Stimulated activated CD4-positive, alpha-beta T cell treated with anti-CD3 and anti-CD28 coated beads, Interleukin-2, amount 100 ng/mL, for 4 hours (primary cell): ENCODE measurements around the gene TBX19.

ENCODE experiments used
- DNase-seq: peaks from one replicate; pipeline ENCODE4 v3.0.0-alpha.2; 2020; ENCODE audit warnings: low read depth

TBX19 gene

DNA sequence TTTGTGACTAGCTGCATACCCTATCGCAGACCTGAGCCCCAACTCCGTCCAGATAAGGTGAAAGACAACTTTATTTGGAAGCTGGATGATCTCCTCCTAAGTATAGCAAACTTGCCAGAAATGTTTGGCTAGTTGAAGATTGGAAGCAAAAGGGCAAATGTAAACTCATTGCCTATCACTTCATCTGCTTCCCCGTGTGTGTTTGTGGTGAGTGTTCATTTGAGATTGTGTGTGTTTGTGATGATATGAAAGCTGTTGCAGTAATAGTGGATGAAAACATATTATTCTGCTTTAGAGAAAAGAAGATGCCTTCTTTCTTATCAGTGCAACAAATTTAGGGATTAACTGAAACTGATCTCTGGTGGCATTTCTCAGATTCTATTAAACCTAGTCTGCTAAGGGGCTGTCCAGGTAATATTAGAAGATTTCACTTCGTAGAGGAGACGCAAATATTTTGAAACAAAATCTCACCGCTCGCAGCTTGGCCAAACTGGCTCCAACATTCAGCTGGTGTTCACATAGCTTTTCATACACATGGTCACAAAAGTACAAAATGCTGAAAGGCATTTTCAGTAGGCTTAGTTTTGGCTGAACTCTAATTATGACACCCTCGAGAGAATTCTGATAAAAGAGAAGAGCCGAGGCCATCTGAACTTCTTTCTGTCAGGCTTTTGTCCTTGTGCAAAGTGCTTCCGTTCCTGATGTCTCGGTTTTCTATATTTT, 1.1 kb downstream of the TBX19 start:
- no peak for DNase-seq

DNA sequence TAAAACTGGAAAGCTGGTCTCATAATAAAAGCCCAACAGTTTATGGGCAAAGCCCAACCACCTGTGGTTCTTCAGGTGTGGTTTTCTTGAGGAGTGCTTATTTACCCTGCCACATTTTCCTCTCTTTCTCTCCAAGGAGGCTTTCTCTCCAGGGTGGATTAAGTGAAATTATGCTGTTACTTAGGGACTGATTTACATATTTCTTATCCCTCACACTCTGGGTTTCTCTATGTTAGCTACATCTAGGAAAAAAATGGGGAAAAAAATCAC, 4.8 kb downstream of the TBX19 start:
- DNase-seq = no peak

DNA sequence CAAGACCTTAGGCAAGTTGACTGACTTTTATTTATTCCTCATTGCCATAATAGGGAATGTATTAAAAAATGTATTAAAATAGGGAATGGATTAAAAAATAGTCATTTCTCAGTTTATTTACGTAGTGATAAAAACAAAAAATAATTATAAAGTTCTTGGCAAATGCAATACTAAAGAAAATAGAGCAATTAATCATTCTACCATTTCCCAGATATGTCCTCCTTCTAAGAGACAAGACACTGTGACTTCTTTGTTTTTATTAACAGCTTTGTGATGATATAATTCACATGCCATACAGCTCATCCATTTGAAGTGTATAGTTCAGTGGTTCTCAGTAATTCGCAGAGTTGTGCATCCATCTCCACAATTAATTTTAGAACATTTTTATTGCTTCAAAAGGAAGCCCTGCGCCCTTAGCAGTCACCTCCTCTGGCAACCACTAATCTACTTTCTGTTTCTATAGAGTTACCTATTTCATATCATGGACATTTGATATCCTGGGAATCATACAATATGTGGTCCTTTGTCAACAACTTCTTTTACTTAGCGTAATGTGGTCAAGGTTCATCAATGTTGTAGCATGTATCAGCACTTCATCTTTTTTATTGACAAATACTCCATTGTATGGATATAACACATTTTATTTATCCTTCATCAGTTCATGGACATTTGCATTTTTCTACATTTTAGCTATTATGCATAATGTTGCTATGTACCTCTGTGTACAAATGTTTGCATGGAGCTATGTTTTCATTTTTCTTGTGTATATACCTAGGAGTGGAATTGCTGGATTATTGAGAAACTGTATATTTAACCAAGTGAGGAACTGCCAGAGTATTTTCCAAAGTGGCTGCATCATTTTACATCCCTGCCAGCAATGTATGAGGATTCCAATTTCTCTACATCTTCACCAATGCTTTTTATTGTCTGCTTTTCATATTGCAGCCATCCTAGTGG, 5.6 kb downstream of the TBX19 start:
- no peak for DNase-seq

DNA sequence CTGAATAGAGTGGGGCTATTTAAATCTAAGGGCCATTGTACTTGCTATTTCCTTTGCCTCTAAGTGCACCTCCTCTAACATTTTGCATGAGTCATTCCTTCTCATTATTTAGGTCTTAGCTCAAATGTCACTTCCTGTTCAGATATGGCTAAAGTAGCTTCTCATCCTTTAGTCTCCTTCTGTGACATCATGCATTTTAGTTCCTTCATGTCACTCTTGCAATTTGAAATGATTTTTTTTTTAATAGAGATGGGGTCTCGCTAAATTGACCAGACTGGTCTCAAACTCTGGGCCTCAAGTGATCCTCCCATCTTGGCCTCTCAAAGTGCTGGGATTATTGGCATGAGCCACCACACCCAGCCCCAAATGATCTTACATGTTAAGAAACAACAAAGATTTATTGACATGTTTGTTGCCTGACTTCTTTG, 6.6 kb downstream of the TBX19 start:
- no peak for DNase-seq

DNA sequence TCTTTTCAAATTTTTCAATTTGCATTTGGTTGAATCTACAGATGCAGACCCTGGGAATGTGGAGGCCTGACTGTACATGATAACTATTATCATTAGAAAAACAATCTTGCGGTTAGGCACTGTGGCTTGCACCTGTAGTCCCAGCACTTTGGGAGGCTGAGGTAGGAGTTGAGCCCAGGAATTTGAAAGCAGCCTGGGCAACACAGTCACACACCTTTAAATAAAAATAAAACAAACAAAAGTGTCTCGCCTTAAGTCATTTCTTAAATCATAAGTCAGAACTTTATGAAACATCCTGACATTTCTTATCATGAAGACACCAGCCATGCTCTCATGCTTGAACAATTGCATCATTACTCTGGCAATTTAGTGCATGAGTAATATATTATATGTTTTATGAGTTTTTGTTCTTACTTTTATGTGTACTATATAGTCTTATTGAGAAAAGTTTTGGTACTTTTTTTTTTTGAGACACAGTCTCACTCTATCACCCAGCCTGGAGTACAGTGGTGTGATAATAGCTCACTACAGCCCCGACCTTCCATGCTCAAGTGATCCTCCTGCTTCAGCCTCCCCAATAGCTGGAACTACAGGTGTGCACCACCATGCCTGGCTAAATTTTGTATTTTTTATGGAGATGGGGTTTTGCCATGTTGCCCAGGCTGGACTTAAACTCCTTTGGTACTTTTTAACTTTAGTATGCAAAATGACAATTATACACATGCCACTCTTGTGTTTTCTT, 7.8 kb downstream of the TBX19 start:
- no peak for DNase-seq

DNA sequence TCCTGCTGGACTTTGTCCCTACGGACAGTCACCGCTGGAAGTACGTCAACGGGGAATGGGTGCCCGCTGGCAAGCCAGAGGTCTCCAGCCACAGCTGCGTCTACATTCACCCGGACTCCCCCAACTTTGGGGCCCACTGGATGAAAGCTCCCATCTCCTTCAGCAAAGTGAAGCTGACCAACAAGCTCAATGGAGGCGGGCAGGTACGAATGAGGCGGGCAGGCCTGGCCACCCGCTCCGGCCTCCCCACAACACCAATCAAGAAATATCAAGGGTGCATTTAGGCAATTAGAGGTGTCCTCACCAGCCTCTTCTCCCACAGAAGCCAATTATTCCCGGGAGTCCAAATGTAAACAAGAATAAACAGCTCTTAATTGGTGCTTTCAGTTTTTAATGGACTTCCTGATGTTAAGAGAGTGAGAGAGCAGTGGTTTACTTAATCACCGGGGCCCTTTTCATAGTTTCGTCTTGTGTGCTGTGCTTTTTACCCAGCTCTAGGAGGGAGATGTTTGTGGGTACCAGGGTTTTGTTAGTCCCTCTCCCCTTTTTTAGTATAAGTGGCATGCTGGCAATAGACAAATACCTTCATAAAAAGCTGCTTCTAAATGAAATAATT, 10.7 kb downstream of the TBX19 start:
- DNase-seq = no peak

DNA sequence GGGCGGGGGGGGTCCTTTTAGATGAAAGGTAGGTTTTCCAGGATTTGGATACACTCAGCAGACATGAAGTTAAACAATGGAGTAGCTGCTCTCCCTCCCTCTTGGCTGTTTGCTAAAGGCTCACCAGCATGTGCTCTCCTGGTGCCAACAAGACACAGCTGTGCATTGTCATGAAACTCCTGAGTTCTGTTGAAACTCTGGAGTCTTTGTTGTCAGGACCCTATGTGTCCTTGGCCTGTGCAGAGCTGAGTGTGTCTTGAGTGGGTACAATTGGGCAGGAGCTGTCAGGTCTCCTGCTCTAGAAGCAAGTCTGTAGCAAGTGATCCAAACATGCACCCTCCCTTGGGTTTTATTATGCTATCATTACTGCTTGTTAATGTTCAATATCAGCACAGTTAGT, 12.7 kb downstream of the TBX19 start:
- DNase-seq = no peak

DNA sequence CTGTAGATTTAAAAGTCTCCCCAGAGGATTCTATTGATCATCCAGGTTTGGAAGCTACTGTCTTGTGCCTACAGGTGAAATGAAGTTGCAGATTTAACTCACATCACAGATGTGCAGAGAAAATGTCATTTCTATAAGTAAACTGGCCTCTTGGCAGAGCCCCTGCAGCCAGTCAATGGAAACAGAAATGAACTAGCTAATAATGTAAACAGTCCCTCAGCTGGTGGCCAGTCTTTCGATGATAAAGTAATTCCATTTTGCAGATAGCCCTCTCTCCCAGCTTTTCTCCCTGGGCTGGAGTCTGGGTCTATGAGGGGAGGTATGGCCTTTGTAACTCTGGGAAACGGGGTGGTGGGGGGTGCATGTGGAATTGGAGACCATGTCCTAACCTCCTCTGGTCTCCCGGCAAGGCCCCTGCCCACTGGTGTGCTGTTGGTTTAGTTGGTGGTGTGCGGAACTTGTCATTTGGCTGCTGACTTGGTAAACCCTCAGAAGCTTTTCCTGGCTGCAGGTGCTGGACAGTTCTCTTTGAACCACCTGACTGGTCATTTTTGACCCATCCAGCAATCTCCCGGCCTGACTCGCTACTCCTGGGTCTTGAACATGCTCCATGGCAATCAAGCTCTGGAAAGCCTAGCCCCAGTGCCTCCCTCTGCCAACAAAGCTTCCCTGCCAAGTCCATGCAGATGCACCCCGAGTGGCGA, 14.9 kb downstream of the TBX19 start:
- DNase-seq = no peak

DNA sequence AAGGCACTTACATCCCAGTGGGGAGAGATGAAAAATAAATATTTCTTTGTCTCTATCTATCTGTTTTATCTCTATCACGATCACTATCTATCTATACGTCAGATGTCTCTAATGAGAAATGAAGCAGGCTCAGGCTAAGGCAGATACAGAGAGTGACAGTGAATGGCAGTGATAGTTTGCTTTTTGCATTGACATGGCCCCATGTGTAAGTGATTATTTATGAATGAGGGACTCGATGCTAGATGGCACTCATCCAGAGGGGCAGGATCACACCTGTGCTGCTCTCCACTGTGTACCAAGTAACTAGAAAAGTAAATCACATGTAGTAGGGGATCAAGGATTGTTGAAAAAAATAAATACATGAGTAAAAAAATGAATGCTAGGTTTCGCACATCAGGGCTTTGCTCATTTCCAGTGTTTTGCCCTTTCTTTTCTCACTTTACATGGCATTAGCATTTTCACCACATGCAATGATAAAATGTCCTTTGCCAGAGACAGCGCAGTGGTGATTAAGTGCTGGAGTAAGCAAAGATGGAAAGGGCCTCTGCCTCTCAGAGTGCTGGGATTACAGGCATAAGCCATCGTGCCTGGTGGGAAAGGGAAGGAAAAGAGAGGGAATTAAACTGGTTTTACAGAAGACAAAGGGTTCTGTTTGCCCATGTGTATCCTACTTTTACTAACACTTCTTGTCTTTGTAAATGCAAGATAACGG, 16.5 kb downstream of the TBX19 start:
- no peak for DNase-seq

DNA sequence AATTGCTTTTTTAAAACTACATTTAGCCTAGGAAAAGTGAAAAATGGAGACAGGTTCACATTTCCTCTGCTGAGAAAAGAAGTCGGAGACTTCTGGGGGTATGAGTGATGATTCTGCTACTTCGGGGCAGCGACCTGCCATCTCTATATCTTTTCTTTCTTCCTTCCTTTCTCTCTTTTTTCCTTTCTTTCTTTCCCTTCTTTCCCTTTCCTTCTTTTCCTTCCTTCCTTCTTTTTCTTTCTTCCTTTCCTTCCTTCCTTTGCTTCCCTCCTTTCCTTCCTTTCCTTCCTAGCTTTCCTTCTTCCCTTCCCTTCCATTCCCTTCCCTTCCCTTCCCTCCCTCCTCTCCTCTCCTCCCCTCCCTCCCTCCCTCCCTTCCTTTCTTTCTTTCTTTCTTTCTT, 17.8 kb downstream of the TBX19 start:
- no peak for DNase-seq

DNA sequence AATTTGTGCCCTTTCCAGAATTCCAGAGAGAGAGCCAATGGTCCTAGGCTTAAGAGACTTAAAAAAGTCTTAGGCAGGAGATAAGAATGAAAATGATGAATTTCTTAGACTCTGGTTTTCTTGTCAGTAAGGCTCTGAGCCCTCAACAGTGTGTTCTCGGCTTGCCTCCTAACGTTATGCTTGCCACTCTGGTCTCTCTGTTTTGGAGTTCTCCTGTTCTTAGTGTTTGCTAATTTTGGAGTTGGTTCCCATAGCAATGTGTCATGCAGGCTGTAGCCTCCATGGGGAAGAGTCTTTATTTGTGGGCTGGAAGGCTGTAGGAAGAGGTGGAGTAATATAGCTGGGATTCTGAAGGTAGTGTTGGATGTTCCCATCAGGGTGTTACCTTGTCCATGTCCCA, 19.9 kb downstream of the TBX19 start:
- DNase-seq = no peak

DNA sequence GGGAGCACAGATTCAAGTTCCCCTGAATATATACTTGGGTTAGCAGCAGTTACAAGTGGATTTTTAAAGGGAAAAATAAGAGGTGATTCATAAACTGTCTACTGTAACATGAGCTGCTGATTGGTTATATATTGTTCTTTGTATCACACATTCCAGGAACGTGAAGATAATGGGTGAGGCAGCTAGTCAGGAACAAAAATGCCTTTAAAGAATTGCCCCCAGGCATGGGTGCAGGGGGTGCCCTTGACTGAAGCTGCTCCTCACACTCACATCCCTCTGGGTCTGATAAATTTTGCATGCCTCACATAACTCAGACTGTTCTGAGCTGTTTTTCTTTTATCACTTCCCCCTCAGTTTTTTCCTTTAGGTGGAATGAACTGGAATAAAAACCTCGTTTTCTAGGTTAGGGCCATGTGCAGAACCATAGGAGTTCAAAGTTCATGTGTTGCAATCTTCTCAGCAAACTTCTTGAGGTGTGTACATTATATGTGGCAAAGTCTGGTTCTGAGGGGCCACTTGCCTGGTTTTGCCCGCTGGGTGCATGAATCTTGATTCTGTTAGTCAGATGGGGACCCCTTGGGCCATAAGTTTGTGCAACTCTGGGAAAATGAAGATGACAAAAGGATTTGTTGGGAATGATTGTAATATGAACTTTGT, 21.1 kb downstream of the TBX19 start:
- DNase-seq = no peak

DNA sequence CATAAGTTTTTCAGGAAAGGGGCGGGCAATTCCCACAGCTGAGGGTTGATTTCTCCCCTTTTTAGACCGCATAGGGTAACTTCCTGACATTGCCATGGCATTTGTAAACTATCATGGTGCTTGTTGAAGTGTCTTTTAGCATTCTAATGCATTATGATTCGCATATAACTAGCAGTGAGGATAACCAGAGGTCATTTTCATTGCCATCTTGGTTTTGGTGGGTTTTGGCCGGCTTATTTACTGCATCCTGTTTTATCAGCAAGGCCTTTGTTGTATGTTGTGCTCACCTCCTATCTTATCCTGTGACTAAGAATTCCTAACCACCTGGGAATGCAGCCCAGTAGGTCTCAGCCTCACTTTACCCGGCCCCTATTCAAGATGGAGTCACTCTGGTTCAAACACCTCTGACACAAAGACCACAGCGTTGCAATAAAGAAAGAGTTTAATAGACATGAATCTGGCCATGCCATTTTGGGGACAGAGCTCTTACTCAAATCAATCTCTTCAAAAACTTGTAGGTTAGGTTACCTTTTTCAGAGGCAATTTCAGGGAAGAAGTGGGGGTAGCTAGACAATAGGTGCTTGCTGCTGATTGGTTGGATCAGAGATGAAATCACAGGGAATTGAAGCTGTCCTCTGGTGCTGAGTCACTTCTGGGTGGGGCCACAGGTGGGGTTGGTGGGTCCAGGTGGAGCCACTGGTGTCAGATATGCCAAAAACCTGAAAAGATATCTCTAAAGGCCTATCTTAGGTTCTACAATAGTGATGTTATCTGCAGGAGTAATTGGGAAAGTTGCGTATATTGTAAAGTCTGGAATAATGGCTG, 23.3 kb downstream of the TBX19 start:
- no peak for DNase-seq

DNA sequence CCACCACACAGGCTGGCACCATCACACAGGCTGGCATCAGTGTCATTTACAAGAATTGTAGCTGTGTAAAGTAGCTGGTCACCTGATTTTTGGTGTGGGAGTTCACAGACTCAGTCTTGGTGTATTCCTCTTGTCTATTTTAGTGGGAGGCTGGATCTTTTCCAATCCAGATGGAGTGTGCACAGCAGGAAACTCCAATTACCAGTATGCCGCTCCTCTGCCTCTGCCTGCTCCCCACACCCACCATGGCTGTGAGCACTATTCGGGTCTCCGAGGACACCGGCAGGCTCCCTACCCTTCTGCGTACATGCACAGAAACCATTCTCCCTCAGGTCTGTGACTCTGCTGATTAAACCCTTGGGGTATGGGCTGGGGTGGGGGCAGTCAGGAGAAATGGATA, 24.2 kb downstream of the TBX19 start:
- DNase-seq = no peak

DNA sequence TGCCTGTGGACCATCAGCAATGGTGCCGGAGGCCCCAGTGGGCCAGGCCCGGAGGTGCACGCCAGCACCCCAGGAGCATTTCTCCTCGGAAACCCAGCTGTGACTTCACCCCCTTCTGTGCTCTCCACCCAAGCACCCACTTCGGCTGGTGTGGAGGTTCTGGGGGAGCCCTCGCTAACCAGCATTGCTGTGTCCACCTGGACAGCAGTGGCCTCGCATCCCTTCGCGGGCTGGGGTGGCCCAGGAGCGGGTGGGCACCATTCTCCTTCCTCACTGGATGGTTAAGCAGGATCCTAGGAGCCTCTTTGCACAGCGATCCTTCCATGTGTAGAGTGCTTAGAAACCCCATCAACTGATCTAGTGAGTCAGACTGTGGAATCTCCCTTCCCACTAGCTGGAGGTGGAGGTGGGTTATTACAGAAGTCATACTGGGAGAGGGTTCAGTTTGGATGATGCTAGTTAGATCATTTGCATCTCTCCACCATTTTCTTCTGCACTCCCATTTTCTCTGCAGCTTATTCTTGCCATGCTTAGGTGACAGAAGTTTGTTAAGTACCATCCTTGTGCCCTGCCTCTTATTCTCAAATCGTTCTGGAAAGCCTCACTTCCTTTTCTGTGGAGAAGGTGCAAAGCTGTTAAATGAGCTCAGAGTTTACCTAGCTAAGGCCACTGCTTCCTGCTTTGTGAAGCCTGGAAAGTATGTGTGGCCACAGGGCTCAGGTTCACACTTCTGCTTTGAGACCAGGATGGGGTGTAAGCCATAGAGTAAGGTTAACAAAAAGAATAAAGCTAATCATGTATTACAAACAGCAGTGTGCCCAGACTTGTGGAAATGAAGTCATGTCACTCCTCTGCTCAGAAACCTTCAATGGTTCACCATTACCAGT, 32.3 kb downstream of the TBX19 start:
- DNase-seq = no peak

DNA sequence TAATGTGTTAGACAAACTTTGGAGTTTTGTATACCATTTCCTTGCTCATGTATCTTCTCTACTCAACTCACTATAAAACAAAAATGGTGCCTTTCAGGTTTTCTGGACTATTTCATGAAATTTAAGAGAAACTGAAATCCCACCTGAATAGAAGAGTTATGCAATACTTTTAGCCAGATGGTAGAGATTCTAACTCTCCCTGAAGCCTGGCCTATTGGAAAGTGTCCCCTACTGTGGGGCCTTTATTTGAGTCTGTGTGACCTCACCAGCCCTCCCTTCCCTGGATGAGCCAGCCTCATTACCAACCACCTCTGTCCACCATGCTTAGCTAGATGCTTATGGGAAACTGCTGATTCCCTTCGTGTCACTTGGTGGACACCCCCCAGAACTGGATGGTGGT, 35.5 kb downstream of the TBX19 start:
- DNase-seq = no peak

DNA sequence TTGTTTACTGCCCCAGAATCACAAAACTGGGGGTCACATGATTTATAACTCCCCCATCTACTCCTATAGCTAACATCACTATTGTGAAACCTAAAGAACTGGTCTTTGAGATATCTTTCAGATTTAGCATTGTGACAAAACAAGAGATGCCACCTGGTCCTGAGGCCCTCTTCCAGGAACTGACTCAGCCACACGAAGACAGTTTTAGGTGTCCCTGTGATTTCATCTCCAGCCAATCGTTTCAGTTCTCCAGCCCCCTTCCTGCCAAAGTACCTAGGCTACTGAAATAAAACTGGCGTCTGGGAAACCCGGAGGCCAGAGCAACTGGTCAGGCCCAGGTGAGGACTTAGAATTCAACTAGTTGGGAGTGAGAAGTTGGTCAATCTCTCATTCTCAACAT, 36.6 kb downstream of the TBX19 start:
- no peak for DNase-seq

DNA sequence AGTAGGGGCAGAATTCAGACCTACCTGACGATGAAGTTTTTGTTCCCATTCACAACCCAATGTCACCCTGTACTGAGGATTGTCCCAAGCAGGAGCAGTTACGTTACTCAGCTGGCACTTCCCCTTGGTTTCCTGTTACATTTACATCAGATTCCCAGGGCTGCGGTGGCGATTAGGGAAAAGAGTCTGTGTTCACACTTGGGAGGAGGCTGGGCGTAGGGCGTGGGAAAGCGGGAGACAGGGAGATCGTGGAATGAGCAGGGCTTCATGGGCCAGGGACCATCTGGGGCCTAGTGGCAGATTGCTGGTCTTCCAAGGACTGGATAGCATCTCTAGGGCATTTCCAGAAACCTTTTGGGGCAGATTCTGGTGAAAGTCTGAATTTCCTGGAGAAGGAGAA, 39.0 kb downstream of the TBX19 start:
- no peak for DNase-seq

DNA sequence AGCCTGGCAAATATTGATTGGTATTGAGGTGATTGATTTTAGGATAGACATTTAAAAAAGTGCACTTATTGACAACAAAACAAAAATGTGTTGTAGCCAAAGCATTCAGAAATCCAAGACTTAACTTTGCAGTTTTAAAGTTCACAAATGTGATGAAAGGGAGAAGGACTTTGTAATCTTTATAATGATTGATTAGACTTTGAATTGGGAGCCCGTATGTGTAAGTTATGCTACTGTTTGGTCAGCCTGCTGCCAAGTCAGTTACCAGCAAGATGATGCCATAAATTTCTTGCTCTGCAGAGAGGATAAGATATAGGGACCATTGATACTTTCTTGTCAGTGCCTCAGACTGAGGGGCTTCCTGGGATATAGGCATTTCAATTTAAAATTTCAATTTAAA, 39.5 kb downstream of the TBX19 start:
- no peak for DNase-seq
